WTC11 (cell line): Measurements from ENCODE around the gene GPR3. TPM values are rescaled to one million over a fixed set of nuclear protein-coding genes. Genes with fewer than 3 reads are reported as not detected.

Source experiments
- ATAC-seq: fragments of 200-7000 bp; cut with Tn5 transposase; 2 replicates; pipeline ENCODE4 v1.10.0; 2021; ENCODE audit warnings: mild to moderate bottlenecking, moderate library complexity
- CTCF ChIA-PET: fragments of 300-600 bp; sonication (Branson Sonifier 250); formaldehyde crosslinking; loops from one replicate; lab custom pipeline; 2021; ENCODE audit warnings: antibody characterized with exemption; lab: Charles Lee
- POLR2A ChIA-PET: fragments of 350-600 bp; sonication (Branson Sonifier 250); formaldehyde crosslinking; loops from one replicate; lab custom pipeline; 2021; ENCODE audit warnings: antibody characterized with exemption; lab: Charles Lee
- DNase-seq: peaks from one replicate; pipeline ENCODE4 v3.0.0; 2021; ENCODE audit warnings: low spot score
- H3K27ac Mint-ChIP-seq: 2 replicates; pipeline ENCODE4 v1.8.0; 2021; ENCODE audit warnings: mixed read lengths
- H3K27me3 Mint-ChIP-seq: 2 replicates; pipeline ENCODE4 v1.8.0; 2021; ENCODE audit warnings: low read depth, mild to moderate bottlenecking, moderate library complexity, mixed read lengths
- H3K36me3 Mint-ChIP-seq: 2 replicates; pipeline ENCODE4 v1.8.0; 2021; ENCODE audit warnings: mixed read lengths
- H3K4me1 Mint-ChIP-seq: 2 replicates; pipeline ENCODE4 v1.8.0; 2022; ENCODE audit warnings: mixed read lengths
- H3K4me3 Mint-ChIP-seq: 2 replicates; pipeline ENCODE4 v1.8.0; 2021; ENCODE audit warnings: mild to moderate bottlenecking, moderate library complexity, mixed read lengths
- H3K9me3 Mint-ChIP-seq: 2 replicates; pipeline ENCODE4 v1.8.0; 2021; ENCODE audit warnings: mixed read lengths
- ARID4B ChIP-seq: sonication (generic); formaldehyde crosslinking; IDR thresholded peaks from 2 replicates; pipeline ENCODE4 v1.8.0; 2023; ENCODE audit warnings: missing genetic modification reagents, mild to moderate bottlenecking, borderline replicate concordance
- CTCF ChIP-seq: fragments of 200-600 bp; IDR thresholded peaks from 2 replicates; pipeline ENCODE4 v1.8.0; 2022; ENCODE audit warnings: antibody characterized with exemption
- FOXK1 ChIP-seq: sonication (generic); formaldehyde crosslinking; IDR thresholded peaks from 2 replicates; pipeline ENCODE4 v1.8.0; 2022; ENCODE audit warnings: mild to moderate bottlenecking, moderate library complexity, missing genetic modification reagents
- FOXP1 ChIP-seq: sonication (generic); formaldehyde crosslinking; IDR thresholded peaks from 2 replicates; pipeline ENCODE4 v1.8.0; 2022; ENCODE audit warnings: missing genetic modification reagents, mild to moderate bottlenecking, moderate library complexity, borderline replicate concordance
- FOXP4 ChIP-seq: sonication (generic); formaldehyde crosslinking; IDR thresholded peaks from 2 replicates; pipeline ENCODE4 v1.8.0; 2022; ENCODE audit warnings: mild to moderate bottlenecking, missing genetic modification reagents
- HMGA2 ChIP-seq: fragments of 250-450 bp; sonication (Bioruptor Pico); IDR thresholded peaks from 2 replicates; pipeline ENCODE4 v1.4.0; 2021; ENCODE audit warnings: mild to moderate bottlenecking, moderate library complexity
- IRF2 ChIP-seq: sonication (generic); formaldehyde crosslinking; IDR thresholded peaks from 2 replicates; pipeline ENCODE4 v1.8.0; 2022; ENCODE audit warnings: low read depth, missing genetic modification reagents, borderline replicate concordance
- MAX ChIP-seq: sonication (generic); formaldehyde crosslinking; IDR thresholded peaks from 2 replicates; pipeline ENCODE4 v1.8.0; 2022; ENCODE audit warnings: mild to moderate bottlenecking, missing genetic modification reagents
- MLX ChIP-seq: sonication (generic); formaldehyde crosslinking; IDR thresholded peaks from 2 replicates; pipeline ENCODE4 v1.8.1; 2023; ENCODE audit warnings: mild to moderate bottlenecking, missing genetic modification reagents, moderate library complexity
- NR1H2 ChIP-seq: sonication (generic); formaldehyde crosslinking; IDR thresholded peaks from 2 replicates; pipeline ENCODE4 v1.9.0; 2021; ENCODE audit warnings: mild to moderate bottlenecking, moderate library complexity, missing genetic modification reagents
- NR2C2 ChIP-seq: sonication (generic); formaldehyde crosslinking; IDR thresholded peaks from 2 replicates; pipeline ENCODE4 v1.8.0; 2022; ENCODE audit warnings: mild to moderate bottlenecking, missing genetic modification reagents
- OVOL2 ChIP-seq: fragments of 250-450 bp; sonication (Bioruptor Pico); IDR thresholded peaks from 2 replicates; pipeline ENCODE4 v1.9.0; 2021; ENCODE audit warnings: mild to moderate bottlenecking, borderline replicate concordance
- PRDM15 ChIP-seq: sonication (generic); formaldehyde crosslinking; IDR thresholded peaks from 2 replicates; pipeline ENCODE4 v1.8.0; 2022; ENCODE audit warnings: missing genetic modification reagents
- TCF7 ChIP-seq: sonication (generic); formaldehyde crosslinking; IDR thresholded peaks from 2 replicates; pipeline ENCODE4 v1.8.0; 2022; ENCODE audit warnings: mild to moderate bottlenecking, low read depth, missing genetic modification reagents, moderate library complexity
- TEAD1 ChIP-seq: sonication (generic); formaldehyde crosslinking; IDR thresholded peaks from 2 replicates; pipeline ENCODE4 v1.8.0; 2022; ENCODE audit warnings: mild to moderate bottlenecking, missing genetic modification reagents
- TEAD4 ChIP-seq: sonication (generic); formaldehyde crosslinking; IDR thresholded peaks from 2 replicates; pipeline ENCODE4 v1.8.0; 2022; ENCODE audit warnings: mild to moderate bottlenecking, missing genetic modification reagents
- ZBTB43 ChIP-seq: sonication (generic); formaldehyde crosslinking; IDR thresholded peaks from 2 replicates; pipeline ENCODE4 v1.8.1; 2023; ENCODE audit warnings: mild to moderate bottlenecking, missing genetic modification reagents
- ZNF121 ChIP-seq: sonication (generic); formaldehyde crosslinking; IDR thresholded peaks from 2 replicates; pipeline ENCODE4 v1.8.0; 2023; ENCODE audit warnings: missing genetic modification reagents
- ZNF232 ChIP-seq: sonication (generic); formaldehyde crosslinking; IDR thresholded peaks from 2 replicates; pipeline ENCODE4 v1.8.0; 2022; ENCODE audit warnings: mild to moderate bottlenecking, missing genetic modification reagents
- total RNA-seq: library from RNA; stranded (reverse); gene quantifications from 3 replicates; pipeline ENCODE4 v1.2.3, GENCODE V29; 2021

Gene GPR3
- total RNA-seq, 1 experiment from 2014 or later = 12.4 TPM

- TF ChIP-seq ARID4B (CRISPR knock-in tag) (peak; percentile 41; the same call in 1 of the 2 replicates), ZNF232 (CRISPR knock-in tag) (peak; percentile 81; the same call in 1 of the 2 replicates), FOXP1 (peak; percentile 96), PRDM15 (peak; percentile 79), ZNF121 (peak; percentile 34; the same call in 1 of the 2 replicates), MLX (CRISPR knock-in tag) (0 out of 2 replicates have a peak, but pooled peaks have one; percentile 93), TEAD1 (CRISPR knock-in tag) (peak; percentile 97), MAX (peak; percentile 16; the same call in 1 of the 2 replicates), FOXK1 (CRISPR knock-in tag) (peak; percentile 77; the same call in 1 of the 2 replicates), HMGA2 (CRISPR knock-in tag) (no peak), IRF2 (peak; percentile 88; the same call in 1 of the 2 replicates)
Measured at GRCh38 chr1:27349784-27350662, 42.4 kb upstream of the GPR3 start (continued).

- H3K9me3 Mint-ChIP-seq = no peaks in the 10 kb centered on the region
- ChIA-PET CTCF (interaction anchor here (0.6 to 11.0 kb wide), 29 partner anchors 9 to 321 kb away, joined by 3 to 258 read pairs (median 4); partner anchors contain the start of genes CD164L2, IFI6, MAP3K6 and SYTL1), POLR2A (interaction anchor here (0.6 to 3.1 kb wide), 8 partner anchors 9 to 176 kb away, joined by 3 to 29 read pairs (median 7); partner anchors contain the start of genes CD164L2, MAP3K6 and SYTL1)
- ATAC-seq (peak; percentile 84), DNase-seq (peak; percentile 98)
- peaks cover 12% of the 10 kb centered on the region for H3K27me3 Mint-ChIP-seq
- H3K36me3 Mint-ChIP-seq = peaks cover 8% of the 10 kb centered on the region; the same call in 1 of the 2 replicates
- peaks cover 18% of the 10 kb centered on the region for H3K4me1 Mint-ChIP-seq
- H3K4me3 Mint-ChIP-seq = peak overlapping the region; percentile 75
- no peak overlapping the region for H3K27ac Mint-ChIP-seq
- peak; percentile 20; the same call in 1 of the 2 replicates for TF ChIP-seq ZBTB43 (CRISPR knock-in tag)
- peak; percentile 79 for TF ChIP-seq TEAD4 (CRISPR knock-in tag)
- TF ChIP-seq NR2C2 (CRISPR knock-in tag) = peak; percentile 74; the same call in 1 of the 2 replicates
- no peak for TF ChIP-seq TCF7
- no peak for TF ChIP-seq CTCF
- TF ChIP-seq OVOL2 = no peak
- no peak for TF ChIP-seq NR1H2
- TF ChIP-seq FOXP4 = no peak; the same call in none of the 2 replicates
Measured at GRCh38 chr1:27350663-27351540, 41.5 kb upstream of the GPR3 start.
